A549 (cell line): ENCODE measurements around the gene TSSK3. TPM values are rescaled to one million over a fixed set of nuclear protein-coding genes. Genes with fewer than 3 reads are reported as not detected.

Experiments
- ATAC-seq, 2 experiments: fragments of 200-7000 bp in 1 of 2; fragments of >200 bp in 1 of 2; cut with Nextera tagmentation in 1 of 2; cut with Tn5 transposase in 1 of 2; 3 replicates each; pipeline versions ENCODE4 v1.8.0 to v1.9.1; 2018 to 2020; ENCODE audit warnings: mild to moderate bottlenecking in 1 of 2, moderate library complexity in 1 of 2
- CTCF ChIA-PET: fragments of 300-600 bp; sonication (Branson Sonifier 250); formaldehyde crosslinking; extraction: SDS; loops from one replicate; lab custom pipeline; 2021; ENCODE audit warnings: antibody characterized with exemption, inconsistent platforms; lab: Yijun Ruan, JAX
- POLR2A ChIA-PET: fragments of 350-600 bp; formaldehyde crosslinking; extraction: SDS; loops from one replicate; lab custom pipeline; 2021; ENCODE audit warnings: antibody characterized with exemption, inconsistent platforms; lab: Yijun Ruan, JAX
- DNase-seq, 2 experiments: peaks; one replicate each; pipeline versions ENCODE4 v3.0.0 to v3.0.0-alpha.2; 2011 to 2016; ENCODE audit warnings: low read depth in 1 of 2, low spot score in 1 of 2
- FAIRE-seq: peaks from 2 replicates; lab custom pipeline; 2011; peaks lifted over from hg19 to GRCh38; lab: Jason Lieb, UNC
- H3K27ac ChIP-seq, 2 experiments: fragments of >200 bp; sonication (Bioruptor Twin); formaldehyde crosslinking; 3 replicates each; pipeline ENCODE4 v1.5.1; 2016 to 2017
- H3K4me1 ChIP-seq: fragments of >200 bp; sonication (Bioruptor Twin); formaldehyde crosslinking; 3 replicates; pipeline ENCODE4 v1.6.1; 2016
- H3K4me2 ChIP-seq: fragments of >200 bp; sonication (Bioruptor Twin); formaldehyde crosslinking; 3 replicates; pipeline ENCODE4 v1.6.1; 2016
- H3K4me3 ChIP-seq: fragments of >200 bp; sonication (Bioruptor Twin); formaldehyde crosslinking; 3 replicates; pipeline ENCODE4 v1.5.1; 2016
- H3K9me3 ChIP-seq: fragments of >200 bp; sonication (Bioruptor Twin); formaldehyde crosslinking; 3 replicates; pipeline ENCODE4 v1.6.1; 2016
- EHF ChIP-seq: fragments of 250-450 bp; sonication (Bioruptor Pico); IDR thresholded peaks from 2 replicates; pipeline ENCODE4 v1.5.0; 2020; ENCODE audit warnings: mild to moderate bottlenecking
- EHMT2 ChIP-seq: fragments of 200-600 bp; sonication (generic); IDR thresholded peaks from 2 replicates; pipeline ENCODE4 v1.6.1; 2016; ENCODE audit warnings: antibody characterized with exemption, low read depth, mild to moderate bottlenecking, moderate library complexity
- EP300 ChIP-seq, 2 experiments: fragments of >200 bp; sonication (Bioruptor Twin); formaldehyde crosslinking; IDR thresholded peaks; 2 replicates in 1 of 2; 3 replicates in 1 of 2; pipeline ENCODE4 v1.6.1; 2016 to 2017
- ESRRA ChIP-seq: fragments of 150-350 bp; IDR thresholded peaks from 2 replicates; pipeline ENCODE4 v1.6.1; 2014; ENCODE audit warnings: mild to moderate bottlenecking, low read length, borderline replicate concordance
- FOXS1 ChIP-seq: fragments of 250-450 bp; sonication (Bioruptor Pico); IDR thresholded peaks from 2 replicates; pipeline ENCODE4 v1.5.0; 2020; ENCODE audit warnings: mild to moderate bottlenecking, moderate library complexity
- HDAC2 ChIP-seq: fragments of 200-600 bp; sonication (generic); IDR thresholded peaks from 2 replicates; pipeline ENCODE4 v1.6.1; 2016
- HES2 ChIP-seq: fragments of >200 bp; sonication (Bioruptor Twin); formaldehyde crosslinking; IDR thresholded peaks from 2 replicates; pipeline ENCODE4 v1.6.1; 2016
- HEYL ChIP-seq: fragments of 250-450 bp; sonication (Bioruptor Pico); IDR thresholded peaks from 2 replicates; pipeline ENCODE4 v1.8.0; 2021; ENCODE audit warnings: mild to moderate bottlenecking, moderate library complexity
- HMGXB4 ChIP-seq: fragments of 250-450 bp; sonication (Bioruptor Pico); IDR thresholded peaks from 2 replicates; pipeline ENCODE4 v1.5.0; 2021; ENCODE audit warnings: mild to moderate bottlenecking, moderate library complexity, borderline replicate concordance
- HOXA7 ChIP-seq: fragments of 250-450 bp; sonication (Bioruptor Pico); IDR thresholded peaks from 2 replicates; pipeline ENCODE4 v1.5.0; 2020; ENCODE audit warnings: mild to moderate bottlenecking, moderate library complexity
- JUN ChIP-seq, 2 experiments: fragments of >200 bp; sonication (Bioruptor Twin); formaldehyde crosslinking; IDR thresholded peaks; 2 replicates in 1 of 2; 3 replicates in 1 of 2; pipeline ENCODE4 v1.6.1; 2016 to 2017
- JUNB ChIP-seq: fragments of >200 bp; sonication (Bioruptor Twin); formaldehyde crosslinking; IDR thresholded peaks from 2 replicates; pipeline ENCODE4 v1.6.1; 2016
- KDM1A ChIP-seq: fragments of 200-600 bp; sonication (generic); IDR thresholded peaks from 2 replicates; pipeline ENCODE4 v1.6.1; 2016; ENCODE audit warnings: low read depth, mild to moderate bottlenecking
- MAFK ChIP-seq: fragments of 450-650 bp; IDR thresholded peaks from 2 replicates; pipeline ENCODE4 v1.6.1; 2014; ENCODE audit not compliant: partially characterized antibody
- MAX ChIP-seq: IDR thresholded peaks from 2 replicates; pipeline ENCODE4 v1.6.1; 2012
- MYC ChIP-seq: IDR thresholded peaks from 2 replicates; pipeline ENCODE4 v1.6.1; 2012; ENCODE audit warnings: mild to moderate bottlenecking, inconsistent platforms, low read length, improper control_type of control experiment, borderline replicate concordance
- NFE2L2 ChIP-seq: fragments of 150-350 bp; conservative IDR thresholded peaks from 2 replicates; pipeline ENCODE4 v1.6.1; 2014; ENCODE audit warnings: low read length
- NPAS2 ChIP-seq: fragments of 250-450 bp; sonication (Bioruptor Pico); IDR thresholded peaks from 2 replicates; pipeline ENCODE4 v1.8.0; 2022; ENCODE audit warnings: mild to moderate bottlenecking, moderate library complexity, borderline replicate concordance
- POLR2AphosphoS2 ChIP-seq: conservative IDR thresholded peaks from 2 replicates; pipeline ENCODE4 v1.6.1; 2012; ENCODE audit warnings: low read length, improper control_type of control experiment, inconsistent platforms
- RCOR1 ChIP-seq: fragments of 150-350 bp; IDR thresholded peaks from 2 replicates; pipeline ENCODE4 v1.6.1; 2014; ENCODE audit warnings: antibody characterized with exemption, low read length, low read depth
- REST ChIP-seq: fragments of 200-600 bp; sonication (generic); IDR thresholded peaks from 2 replicates; pipeline ENCODE4 v1.6.1; 2016; ENCODE audit warnings: antibody characterized with exemption, mild to moderate bottlenecking, moderate library complexity
- RFX5 ChIP-seq: fragments of 450-650 bp; IDR thresholded peaks from 2 replicates; pipeline ENCODE4 v1.7.1; 2014; ENCODE audit warnings: antibody characterized with exemption, mild to moderate bottlenecking, moderate library complexity
- TP53 ChIP-seq: fragments of 250-450 bp; sonication (Bioruptor Pico); IDR thresholded peaks from 2 replicates; pipeline ENCODE4 v1.5.0; 2021; ENCODE audit warnings: mild to moderate bottlenecking, moderate library complexity
- ZC3H11A ChIP-seq: fragments of 450-650 bp; IDR thresholded peaks from 2 replicates; pipeline ENCODE4 v1.6.1; 2014; ENCODE audit warnings: antibody characterized with exemption, mild to moderate bottlenecking
- ZNF302 ChIP-seq: fragments of 250-450 bp; sonication (Bioruptor Pico); IDR thresholded peaks from 2 replicates; pipeline ENCODE4 v1.9.0; 2021; ENCODE audit warnings: inconsistent platforms, mild to moderate bottlenecking, moderate library complexity
- ZSCAN20 ChIP-seq: fragments of 250-450 bp; sonication (Bioruptor Pico); IDR thresholded peaks from 2 replicates; pipeline ENCODE4 v1.8.0; 2022; ENCODE audit warnings: mild to moderate bottlenecking, moderate library complexity
- WGBS: methylation state at CpG from one replicate; pipeline ENCODE4 v1.1.6; 2017; ENCODE audit errors: missing lambda C conversion rate; 5-methylcytosine and 5-hydroxymethylcytosine counted together
- polyA plus RNA-seq, 4 experiments: library from polyadenylated mRNA; depleted of rRNA in 3 of 4; stranded (reverse); fragments of >200 nt; fragmentation: RNase III in 1 of 4; extraction: RNeasy Plus Mini Kit Qiagen cat#74134 plus additional on column Dnase treatment in 1 of 4; gene quantifications; 2 replicates in 3 of 4; 3 replicates in 1 of 4; pipeline ENCODE4 v1.2.3, GENCODE V29; 2011 to 2017
- TF ChIP-seq, protein P1 (sequence below): fragments of 450-650 bp; IDR thresholded peaks from 2 replicates; pipeline ENCODE4 v1.6.1; 2014; ENCODE audit warnings: antibody characterized with exemption

Gene TSSK3
- polyA plus RNA-seq, 2 of the 4 experiments (the other 2 are of a cell fraction): 0.31 to 0.37 TPM

DNA sequence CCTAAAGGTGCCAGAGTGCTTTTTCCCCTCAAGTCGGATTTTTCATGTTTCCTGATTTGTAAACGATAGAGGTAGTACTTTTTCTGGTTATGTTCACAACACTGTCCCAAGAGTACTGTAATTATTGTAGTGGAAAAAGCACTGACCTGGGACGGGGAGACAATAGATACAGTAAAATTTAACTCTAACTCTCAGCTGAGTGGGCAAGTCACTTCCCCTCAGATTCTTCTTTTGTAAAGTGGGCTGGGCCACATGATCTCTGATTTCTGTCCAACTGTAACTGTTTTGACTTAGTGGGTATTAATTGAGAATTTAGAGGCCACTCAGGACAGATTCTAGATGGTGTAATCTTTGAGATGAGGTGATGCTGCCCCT is 45.4 kb upstream of the TSSK3 start:
- ChIA-PET CTCF (interaction anchor here (0.7 to 4.0 kb wide), 17 partner anchors 10 to 136 kb away, joined by 3 to 30 read pairs (median 4); partner anchors contain the start of genes FAM167B, MARCKSL1 and TMEM234), POLR2A (interaction anchor here (1.2 kb wide), 1 partner anchor 19 kb away, joined by 7 read pairs; the partner anchor contains the start of gene MARCKSL1)
- Histone ChIP-seq H3K4me2 (no peak overlapping the region), H3K27ac (peak overlapping the region in 1 of 2 experiments; percentile 49; a peak in 1 of 6 replicates), H3K4me3 (no peak overlapping the region), H3K9me3 (no peaks in the 10 kb centered on the region), H3K4me1 (peaks cover 12% of the 10 kb centered on the region)
- FAIRE-seq: no peak
- no peak for ATAC-seq
- 69% methylated on average over 3 of the region's 3 CpGs for WGBS
- DNase-seq: no peak
- no peak for TF ChIP-seq EHF
- no peak for TF ChIP-seq ZC3H11A
- TF ChIP-seq HOXA7 (CRISPR knock-in tag): no peak
- TF ChIP-seq RFX5: no peak
- no peak for TF ChIP-seq FOXS1 (CRISPR knock-in tag)
- TF ChIP-seq HEYL (CRISPR knock-in tag): no peak
- no peak for TF ChIP-seq REST
- no peak for TF ChIP-seq MAX
- no peak for TF ChIP-seq KDM1A
- no peak for TF ChIP-seq HDAC2
- no peak for TF ChIP-seq JUNB
- TF ChIP-seq ZNF302: no peak
- TF ChIP-seq MYC: no peak
- no peak for TF ChIP-seq NPAS2 (CRISPR knock-in tag)
- TF ChIP-seq EP300 (IDR thresholded peaks at IDR 0.05): no peak
- TF ChIP-seq ZSCAN20 (CRISPR knock-in tag): no peak

DNA sequence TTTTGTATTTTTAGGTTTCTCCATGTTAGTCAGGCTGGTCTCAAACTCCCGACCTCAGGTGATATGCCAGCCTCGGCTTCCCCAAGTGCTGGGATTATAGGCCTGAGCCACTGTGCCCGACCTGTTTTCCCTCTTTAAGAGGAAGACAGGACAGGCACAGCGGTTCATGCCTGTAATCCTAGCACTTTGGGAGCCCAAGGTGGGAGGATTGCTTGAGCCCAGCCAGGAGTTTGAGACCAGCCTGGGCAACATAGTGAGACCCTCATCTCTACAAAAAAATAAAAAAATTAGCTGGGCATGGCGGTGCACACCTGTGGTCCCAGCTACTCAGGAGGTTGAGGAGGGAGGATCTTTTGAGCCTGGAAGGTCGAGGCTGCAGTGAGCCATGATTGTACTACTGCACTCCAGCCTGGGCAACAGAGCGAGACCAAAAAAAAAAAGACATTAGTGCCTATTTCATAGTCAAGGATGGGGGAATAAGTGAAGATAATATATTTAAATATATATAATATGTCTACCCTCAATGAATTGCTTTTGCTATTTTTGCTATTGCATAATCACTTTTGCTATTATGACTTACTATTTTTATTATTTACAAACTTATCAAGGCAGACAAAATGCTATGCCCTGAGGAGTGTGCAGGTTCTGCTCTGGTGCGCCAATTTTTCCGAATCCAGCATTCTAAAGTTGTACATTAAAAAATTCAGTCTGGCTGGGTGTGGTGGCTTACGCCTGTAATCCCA is 44.0 kb upstream of the TSSK3 start:
- DNase-seq (no peak), FAIRE-seq (no peak), ATAC-seq (no peak)
- ChIA-PET POLR2A (no interaction called here), CTCF (interaction anchor here (0.7 to 4.0 kb wide), 10 partner anchors 10 to 102 kb away, joined by 3 to 30 read pairs (median 10); partner anchors contain the start of genes FAM167B, MARCKSL1 and TMEM234)
- TF ChIP-seq TP53 (no peak), JUN (IDR thresholded peaks at IDR 0.05) (no peak), RCOR1 (no peak), MAFK (no peak), ESRRA (no peak), HES2 (no peak), EHMT2 (no peak), HMGXB4 (CRISPR knock-in tag) (no peak), POLR2AphosphoS2 (no peak), NFE2L2 (no peak)
- TF ChIP-seq, protein P1, sequence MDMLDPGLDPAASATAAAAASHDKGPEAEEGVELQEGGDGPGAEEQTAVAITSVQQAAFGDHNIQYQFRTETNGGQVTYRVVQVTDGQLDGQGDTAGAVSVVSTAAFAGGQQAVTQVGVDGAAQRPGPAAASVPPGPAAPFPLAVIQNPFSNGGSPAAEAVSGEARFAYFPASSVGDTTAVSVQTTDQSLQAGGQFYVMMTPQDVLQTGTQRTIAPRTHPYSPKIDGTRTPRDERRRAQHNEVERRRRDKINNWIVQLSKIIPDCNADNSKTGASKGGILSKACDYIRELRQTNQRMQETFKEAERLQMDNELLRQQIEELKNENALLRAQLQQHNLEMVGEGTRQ: no peak
- no peak overlapping the region for H3K4me2 ChIP-seq
- H3K27ac ChIP-seq: no peak overlapping the region
- WGBS: 95% methylated on average over 10 of the region's 10 CpGs
- H3K4me3 ChIP-seq: no peak overlapping the region
- no peaks in the 10 kb centered on the region for H3K9me3 ChIP-seq
- peaks cover 26% of the 10 kb centered on the region for H3K4me1 ChIP-seq
